Neural progenitor cell (in vitro differentiated cells): Measurements from ENCODE around the gene SNRNP25. TPM values are rescaled to one million over a fixed set of nuclear protein-coding genes. Genes with fewer than 3 reads are reported as not detected.
"Not testable (repeated sequence)": the region's sequence is repeated elsewhere in the genome, so short reads cannot be mapped to it uniquely, and the experiment has no call there.

Experiments
- DNase-seq: peaks from one replicate; pipeline ENCODE4 v3.0.0-alpha.2; 2016; ENCODE audit warnings: low spot score
- H2AFZ ChIP-seq: fragments of 200-600 bp; sonication (generic); replicated peaks from 2 replicates; pipeline ENCODE4 v1.6.1; 2016; ENCODE audit warnings: antibody characterized with exemption
- H3F3A ChIP-seq: fragments of 200-600 bp; sonication (generic); 2 replicates; pipeline ENCODE4 v1.6.1; 2016; ENCODE audit warnings: antibody characterized with exemption, low read depth
- H3K27ac ChIP-seq: fragments of 200-600 bp; sonication (generic); 2 replicates; pipeline ENCODE4 v1.5.1; 2016; ENCODE audit warnings: mild to moderate bottlenecking
- H3K27me3 ChIP-seq: fragments of 200-600 bp; sonication (generic); 2 replicates; pipeline ENCODE4 v1.6.1; 2016; ENCODE audit warnings: mild to moderate bottlenecking, moderate library complexity
- H3K36me3 ChIP-seq: fragments of 200-600 bp; sonication (generic); 2 replicates; pipeline ENCODE4 v1.5.1; 2016
- H3K4me1 ChIP-seq: fragments of 200-600 bp; sonication (generic); 2 replicates; pipeline ENCODE4 v1.6.1; 2016; ENCODE audit warnings: mixed run types
- H3K4me2 ChIP-seq: fragments of 200-600 bp; sonication (generic); 2 replicates; pipeline ENCODE4 v1.6.1; 2016
- H3K4me3 ChIP-seq: fragments of 200-600 bp; sonication (generic); 2 replicates; pipeline ENCODE4 v1.5.1; 2016
- H3K79me2 ChIP-seq: fragments of 200-600 bp; sonication (generic); 2 replicates; pipeline ENCODE4 v1.6.1; 2016; ENCODE audit warnings: low read depth
- H3K9ac ChIP-seq: fragments of 200-600 bp; sonication (generic); 2 replicates; pipeline ENCODE4 v1.6.1; 2016
- H3K9me3 ChIP-seq: fragments of 200-600 bp; sonication (generic); 2 replicates; pipeline ENCODE4 v1.5.1; 2016; ENCODE audit warnings: low read depth
- H4K20me1 ChIP-seq: fragments of 200-600 bp; sonication (generic); 2 replicates; pipeline ENCODE4 v1.6.1; 2016; ENCODE audit warnings: low read depth
- H3K27ac Mint-ChIP-seq: 3 replicates; pipeline ENCODE4 v1.8.0; 2021; ENCODE audit warnings: mixed read lengths
- H3K27me3 Mint-ChIP-seq: 2 replicates; pipeline ENCODE4 v1.8.0; 2022; ENCODE audit warnings: low read depth, mild to moderate bottlenecking, inconsistent platforms, moderate library complexity, mixed read lengths; ENCODE audit not compliant: insufficient read depth
- H3K36me3 Mint-ChIP-seq: 3 replicates; pipeline ENCODE4 v1.8.0; 2021; ENCODE audit warnings: mixed read lengths
- H3K4me1 Mint-ChIP-seq: 3 replicates; pipeline ENCODE4 v1.8.0; 2021; ENCODE audit warnings: mixed read lengths
- H3K4me3 Mint-ChIP-seq: 3 replicates; pipeline ENCODE4 v1.8.0; 2021; ENCODE audit warnings: mild to moderate bottlenecking, moderate library complexity, mixed read lengths
- H3K9me3 Mint-ChIP-seq: 3 replicates; pipeline ENCODE4 v1.8.0; 2020; ENCODE audit warnings: mixed read lengths
- CTCF ChIP-seq: fragments of 200-600 bp; sonication (generic); IDR thresholded peaks from 2 replicates; pipeline ENCODE4 v1.5.1; 2017; ENCODE audit warnings: antibody characterized with exemption, mild to moderate bottlenecking
- EZH2 ChIP-seq: fragments of 200-600 bp; sonication (generic); IDR thresholded peaks from 2 replicates; pipeline ENCODE4 v1.6.1; 2017; ENCODE audit warnings: antibody characterized with exemption, mild to moderate bottlenecking, moderate library complexity
- EZH2phosphoT487 ChIP-seq: fragments of 200-600 bp; sonication (generic); IDR thresholded peaks from 2 replicates; pipeline ENCODE4 v1.6.1; 2017; ENCODE audit warnings: antibody characterized with exemption
- total RNA-seq: library from RNA; depleted of rRNA; stranded (reverse); fragments of >200 nt; gene quantifications from 2 replicates; pipeline ENCODE4 v1.2.3, GENCODE V29; 2015; ENCODE audit warnings: low replicate concordance

Gene SNRNP25
- total RNA-seq, 1 donor from 2014 or later, result 49.8 TPM

- Histone ChIP-seq H4K20me1 (no peaks in the 10 kb centered on the region), H3K9me3 (no peaks in the 10 kb centered on the region), H3K4me3 (no peak overlapping the region), H3K9ac (no peak overlapping the region), H3K4me2 (no peak overlapping the region), H3K4me1 (no peaks in the 10 kb centered on the region), H3F3A (peaks cover 3% of the 10 kb centered on the region), H3K27me3 (no peaks in the 10 kb centered on the region), H3K36me3 (no peaks in the 10 kb centered on the region), H3K79me2 (peaks cover 15% of the 10 kb centered on the region), H3K27ac (no peak overlapping the region), H2AFZ (no peak overlapping the region)
- peaks cover 3% of the 10 kb centered on the region for H3K9me3 Mint-ChIP-seq
- no peak overlapping the region for H3K4me3 Mint-ChIP-seq
- TF ChIP-seq EZH2 (no peak), CTCF (no peak), EZH2phosphoT487 (no peak)
- H3K27me3 Mint-ChIP-seq, result peaks cover 3% of the 10 kb centered on the region
- H3K27ac Mint-ChIP-seq, result no peak overlapping the region
- no peak for DNase-seq
- H3K36me3 Mint-ChIP-seq, result peaks cover 51% of the 10 kb centered on the region
- no peaks in the 10 kb centered on the region for H3K4me1 Mint-ChIP-seq
Observed at GRCh38 chr16:45454-45853, 8.2 kb upstream of the SNRNP25 start.

GRCh38 chr16:46510-46909 is 7.1 kb upstream of the SNRNP25 start:
- not testable (repeated sequence) for H3K4me1 Mint-ChIP-seq, H3K27me3 ChIP-seq, H3K27ac ChIP-seq, H3K9me3 ChIP-seq, H3K4me2 ChIP-seq, H3K4me1 ChIP-seq, H3F3A ChIP-seq, H3K4me3 ChIP-seq, H3K9ac ChIP-seq, H2AFZ ChIP-seq, H3K27me3 Mint-ChIP-seq, H3K4me3 Mint-ChIP-seq, H4K20me1 ChIP-seq, H3K27ac Mint-ChIP-seq, DNase-seq, H3K9me3 Mint-ChIP-seq, H3K36me3 ChIP-seq
- peaks cover 26% of the 10 kb centered on the region for H3K79me2 ChIP-seq
- peaks cover 55% of the 10 kb centered on the region for H3K36me3 Mint-ChIP-seq

- no peak overlapping the region for H3K27ac Mint-ChIP-seq
- Histone ChIP-seq H3K9me3 (no peaks in the 10 kb centered on the region), H3K36me3 (no peaks in the 10 kb centered on the region), H3K9ac (no peak overlapping the region), H3K27ac (no peak overlapping the region), H3K4me1 (no peaks in the 10 kb centered on the region), H3F3A (peaks cover 5% of the 10 kb centered on the region), H3K79me2 (peaks cover 33% of the 10 kb centered on the region), H3K4me2 (no peak overlapping the region), H3K4me3 (no peak overlapping the region), H4K20me1 (peaks cover 11% of the 10 kb centered on the region), H3K27me3 (no peaks in the 10 kb centered on the region), H2AFZ (no peak overlapping the region)
- peaks cover 3% of the 10 kb centered on the region for H3K27me3 Mint-ChIP-seq
- TF ChIP-seq CTCF (no peak), EZH2phosphoT487 (no peak)
- H3K4me1 Mint-ChIP-seq, result peaks cover 10% of the 10 kb centered on the region
- H3K4me3 Mint-ChIP-seq, result no peak overlapping the region
- H3K36me3 Mint-ChIP-seq, result peaks cover 49% of the 10 kb centered on the region
- no peaks in the 10 kb centered on the region for H3K9me3 Mint-ChIP-seq
- no peak for DNase-seq
Observed at GRCh38 chr16:47234-47633, 6.4 kb upstream of the SNRNP25 start.

- H3K4me1 ChIP-seq, result no peaks in the 10 kb centered on the region
- Mint-ChIP-seq H3K4me3 (peak overlapping the region; percentile 73), H3K27ac (no peak overlapping the region), H3K9me3 (no peaks in the 10 kb centered on the region), H3K36me3 (peaks cover 24% of the 10 kb centered on the region), H3K27me3 (peaks cover 2% of the 10 kb centered on the region), H3K4me1 (peaks cover 16% of the 10 kb centered on the region)
- peaks cover 15% of the 10 kb centered on the region for H3F3A ChIP-seq
- no peaks in the 10 kb centered on the region for H3K36me3 ChIP-seq
- no peak overlapping the region for H2AFZ ChIP-seq
- peaks cover 14% of the 10 kb centered on the region for H4K20me1 ChIP-seq
- TF ChIP-seq EZH2, result no peak
- TF ChIP-seq EZH2phosphoT487, result no peak
- TF ChIP-seq CTCF, result no peak
- H3K9ac ChIP-seq, result no peak overlapping the region
- H3K9me3 ChIP-seq, result no peaks in the 10 kb centered on the region
- no peaks in the 10 kb centered on the region for H3K27me3 ChIP-seq
- peak overlapping the region; percentile 45 for H3K4me2 ChIP-seq
- H3K79me2 ChIP-seq, result peaks cover 53% of the 10 kb centered on the region
- no peak overlapping the region for H3K27ac ChIP-seq
- no peak for DNase-seq
- H3K4me3 ChIP-seq, result no peak overlapping the region
Observed at GRCh38 chr16:50769-51591, 2.6 kb upstream of the SNRNP25 start.
